ENCODE measurements around the gene KMT5C. TPM values are rescaled to one million over a fixed set of nuclear protein-coding genes. Genes with fewer than 3 reads are reported as not detected.

KMT5C gene
- total and polyA plus RNA-seq, 2 experiments from 2014 or later = 14.2 to 34.3 TPM

GRCh38 chr19:55312621-55313512 lies 26.8 kb upstream of the KMT5C start (continued):
- TF ChIP-seq ZNF462 (CRISPR knock-in tag; IDR thresholded peaks at IDR 0.05) = no peak
- TF ChIP-seq JUNB (IDR thresholded peaks at IDR 0.05; ENCODE audit: unreplicated experiment) = no peak
- TF ChIP-seq POLR2AphosphoS5 (IDR thresholded peaks at IDR 0.05; ENCODE audit: low read depth) = no peak
- TF ChIP-seq STAT1 (IDR thresholded peaks at IDR 0.05; ENCODE audit: unreplicated experiment) = no peak
- TF ChIP-seq ETS1 (IDR thresholded peaks at IDR 0.05) = no peak

GRCh38 chr19:55314396-55314795 lies 25.3 kb upstream of the KMT5C start:
- Histone ChIP-seq H3F3A (replicated peaks; ENCODE audit: low read depth) (no peaks in the 10 kb centered on the region; the same call in 1 of the 2 replicates), H3K27ac (ENCODE audit: low read depth) (no peak overlapping the region), H3K36me3 (ENCODE audit: insufficient read depth) (no peaks in the 10 kb centered on the region), H3K9me2 (ENCODE audit: insufficient read depth) (no peaks in the 10 kb centered on the region), H3K4me3 (no peak overlapping the region), H3K79me2 (replicated peaks; ENCODE audit: insufficient read depth) (no peaks in the 10 kb centered on the region), H4K20me1 (replicated peaks; ENCODE audit: insufficient read depth) (no peaks in the 10 kb centered on the region; the same call in 1 of the 2 replicates), H3K27me3 (ENCODE audit: insufficient read depth) (no peaks in the 10 kb centered on the region), H3K4me2 (no peak overlapping the region), H3K4me1 (ENCODE audit: insufficient read depth) (peaks cover 5% of the 10 kb centered on the region; the same call in 1 of the 2 replicates), H2AFZ (no peak overlapping the region)
- ATAC-seq (no peak; the same call in 2 of the 3 replicates), DNase-seq (ENCODE audit: low spot score) (no peak)
- H3K4me1 Mint-ChIP-seq = peaks cover 6% of the 10 kb centered on the region
- peaks cover 9% of the 10 kb centered on the region for H3K27me3 Mint-ChIP-seq (ENCODE audit: insufficient read depth, low read depth, poor library complexity)
- no peaks in the 10 kb centered on the region for H3K9me3 Mint-ChIP-seq
- TF ChIP-seq ZNF462 (CRISPR knock-in tag; IDR thresholded peaks at IDR 0.05) (no peak), NANOG (IDR thresholded peaks at IDR 0.05; ENCODE audit: borderline replicate concordance) (no peak), POLR2AphosphoS5 (IDR thresholded peaks at IDR 0.05; ENCODE audit: low read depth) (no peak), ZNF114 (CRISPR knock-in tag; IDR thresholded peaks at IDR 0.05) (no peak)
- no peak overlapping the region for H3K27ac Mint-ChIP-seq
- H3K36me3 Mint-ChIP-seq (ENCODE audit: low read depth) = peaks cover 8% of the 10 kb centered on the region
- no peak overlapping the region for H3K4me3 Mint-ChIP-seq

Measured in GM23338 (cell line).